Testis (tissue), 3 donors: ENCODE data around the gene CREBBP. TPM values are rescaled to one million over a fixed set of nuclear protein-coding genes. Genes with fewer than 3 reads are reported as not detected.

ENCODE experiments used
- DNase-seq: peaks from one replicate; pipeline ENCODE4 v3.0.0-alpha.2; 2019
- H3K27ac ChIP-seq, 2 donors: fragments of 200-600 bp; sonication (generic); one replicate each; pipeline ENCODE4 v1.5.1; 2019
- H3K27me3 ChIP-seq: fragments of 200-600 bp; sonication (generic); one replicate; pipeline ENCODE4 v1.5.1; 2019
- H3K36me3 ChIP-seq: fragments of 200-600 bp; sonication (generic); one replicate; pipeline ENCODE4 v1.5.1; 2017; ENCODE audit warnings: low read depth; ENCODE audit errors: missing control alignments
- H3K4me1 ChIP-seq: fragments of 200-600 bp; sonication (generic); one replicate; pipeline ENCODE4 v1.5.1; 2019
- H3K4me3 ChIP-seq, 2 donors: fragments of 200-600 bp; sonication (generic); one replicate each; pipeline ENCODE4 v1.5.1; 2017 to 2019
- H3K9me3 ChIP-seq: fragments of 200-600 bp; sonication (generic); one replicate; pipeline ENCODE4 v1.5.1; 2017
- POLR2A ChIP-seq: fragments of 450-650 bp; IDR thresholded peaks from one replicate; pipeline ENCODE4 v1.6.1; 2017; ENCODE audit warnings: antibody characterized with exemption, mild to moderate bottlenecking, moderate library complexity
- WGBS, 2 donors: methylation state at CpG; one replicate each; pipeline ENCODE4 v1.1.5; 2018; 5-methylcytosine and 5-hydroxymethylcytosine counted together
- intact Hi-C: fragments of 100-400 bp; cut with DNase I; formaldehyde crosslinking; loops from one replicate; pipeline ENCODE4 v1.15.1; 2023; ENCODE audit warnings: low total_unique reads
- polyA plus RNA-seq: library from polyadenylated mRNA; stranded (reverse); fragments of 350-450 nt; fragmentation: Illumina TruSeq; extraction: RNeasy Lipid Tissue Mini Kit (QIAGEN cat#74804); gene quantifications from one replicate; pipeline ENCODE4 v1.2.3, GENCODE V29; 2014; ENCODE audit warnings: low read depth, low replicate concordance; ENCODE audit not compliant: insufficient read depth
- total RNA-seq, 2 donors: library from RNA; depleted of rRNA; stranded (reverse); fragments of >200 nt; gene quantifications; one replicate each; pipeline ENCODE4 v1.2.3, GENCODE V29; 2016
- TF ChIP-seq, protein P1 (sequence below), 3 experiments: fragments of 450-650 bp in 2 of 3; fragments of 200-600 bp in 1 of 3; sonication (generic) in 1 of 3; IDR thresholded peaks; one replicate each; pipeline ENCODE4 v1.5.1; 2016 to 2019; ENCODE audit warnings: antibody characterized with exemption in 3 of 3, mild to moderate bottlenecking in 2 of 3, moderate library complexity in 1 of 3

Gene CREBBP
- total and polyA plus RNA-seq, 3 donors from 2014 or later, result 86.0 to 185 (median 141) TPM

DNA sequence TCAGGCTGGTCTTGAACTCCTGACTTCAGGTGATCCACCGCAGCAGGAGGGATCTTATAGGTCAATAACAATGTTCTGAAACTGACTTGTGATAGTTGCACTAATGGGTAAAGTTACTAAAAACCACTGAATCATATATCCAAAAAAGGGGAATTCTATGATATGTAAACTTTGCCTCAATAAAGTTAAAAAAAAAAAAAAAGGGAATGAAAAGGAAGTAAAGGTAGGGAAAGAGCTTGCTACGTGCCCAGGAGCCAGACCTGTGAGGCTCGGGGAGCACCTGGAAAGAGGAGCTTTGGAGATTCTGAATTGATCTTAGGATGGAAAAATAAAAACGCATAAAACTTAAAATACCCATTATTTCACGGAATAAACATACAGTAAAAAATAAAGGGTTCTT, 142.4 kb downstream of the CREBBP start:
- H3K9me3 ChIP-seq, result no peaks in the 10 kb centered on the region
- H3K27me3 ChIP-seq, result no peaks in the 10 kb centered on the region
- TF ChIP-seq, protein P1, sequence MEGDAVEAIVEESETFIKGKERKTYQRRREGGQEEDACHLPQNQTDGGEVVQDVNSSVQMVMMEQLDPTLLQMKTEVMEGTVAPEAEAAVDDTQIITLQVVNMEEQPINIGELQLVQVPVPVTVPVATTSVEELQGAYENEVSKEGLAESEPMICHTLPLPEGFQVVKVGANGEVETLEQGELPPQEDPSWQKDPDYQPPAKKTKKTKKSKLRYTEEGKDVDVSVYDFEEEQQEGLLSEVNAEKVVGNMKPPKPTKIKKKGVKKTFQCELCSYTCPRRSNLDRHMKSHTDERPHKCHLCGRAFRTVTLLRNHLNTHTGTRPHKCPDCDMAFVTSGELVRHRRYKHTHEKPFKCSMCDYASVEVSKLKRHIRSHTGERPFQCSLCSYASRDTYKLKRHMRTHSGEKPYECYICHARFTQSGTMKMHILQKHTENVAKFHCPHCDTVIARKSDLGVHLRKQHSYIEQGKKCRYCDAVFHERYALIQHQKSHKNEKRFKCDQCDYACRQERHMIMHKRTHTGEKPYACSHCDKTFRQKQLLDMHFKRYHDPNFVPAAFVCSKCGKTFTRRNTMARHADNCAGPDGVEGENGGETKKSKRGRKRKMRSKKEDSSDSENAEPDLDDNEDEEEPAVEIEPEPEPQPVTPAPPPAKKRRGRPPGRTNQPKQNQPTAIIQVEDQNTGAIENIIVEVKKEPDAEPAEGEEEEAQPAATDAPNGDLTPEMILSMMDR (IDR thresholded peaks at IDR 0.05), result no peak
- TF ChIP-seq POLR2A, result no peak
- no peaks in the 10 kb centered on the region for H3K4me1 ChIP-seq
- no peaks in the 10 kb centered on the region for H3K36me3 ChIP-seq
- H3K4me3 ChIP-seq, result no peak overlapping the region
- WGBS, 2 donors, result 91 to 97% methylated on average over 5 of the region's 5 CpGs
- DNase-seq, result no peak
- no peak overlapping the region for H3K27ac ChIP-seq
- intact Hi-C loops, result no loop called here

DNA sequence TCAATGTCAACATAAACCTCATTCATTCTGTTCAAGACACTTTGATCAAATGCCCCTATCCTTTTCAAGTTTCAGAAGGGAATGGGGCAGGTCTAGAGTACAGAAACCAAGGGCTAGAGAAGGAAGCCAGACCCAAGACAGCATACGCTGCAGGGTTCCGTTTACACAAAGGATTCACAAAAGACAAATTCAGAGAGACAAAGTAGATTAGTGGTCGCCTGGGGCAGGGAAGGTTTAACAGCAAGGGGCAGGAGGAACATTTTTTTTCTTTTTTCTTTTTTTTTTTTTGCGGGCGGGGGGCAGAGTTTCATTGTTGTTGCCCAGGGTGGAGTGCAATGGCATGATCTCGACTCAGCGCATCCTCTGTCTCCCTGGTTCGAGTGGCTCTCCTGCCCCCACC, 143.3 kb downstream of the CREBBP start:
- 91 to 92% methylated on average over 8 of the region's 8 CpGs for WGBS, 2 donors
- no peak overlapping the region for H3K4me3 ChIP-seq
- intact Hi-C loops, result no loop called here
- H3K4me1 ChIP-seq, result no peaks in the 10 kb centered on the region
- no peaks in the 10 kb centered on the region for H3K9me3 ChIP-seq
- H3K27me3 ChIP-seq, result no peaks in the 10 kb centered on the region
- DNase-seq, result no peak
- TF ChIP-seq, protein P1 (IDR thresholded peaks at IDR 0.05), result no peak
- no peaks in the 10 kb centered on the region for H3K36me3 ChIP-seq
- H3K27ac ChIP-seq, result no peak overlapping the region

DNA sequence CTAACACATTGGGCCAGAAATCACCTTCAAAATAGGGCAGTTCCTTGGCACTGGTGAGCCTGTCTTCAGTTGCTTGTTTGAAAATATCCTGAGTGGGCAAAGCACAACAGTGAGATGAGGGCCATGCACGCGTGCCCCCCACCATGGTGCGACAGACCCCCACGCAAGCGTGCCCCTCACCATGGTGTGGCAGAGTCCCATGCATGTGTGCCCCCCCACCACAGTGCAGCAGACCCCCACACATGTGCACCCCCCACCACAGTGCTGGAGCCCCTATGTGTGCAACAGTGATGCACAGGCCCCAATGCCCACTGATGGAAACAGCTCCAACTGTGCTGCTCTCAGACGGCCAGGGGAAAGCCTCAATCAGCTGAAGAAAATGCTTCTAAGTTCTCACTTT, 144.4 kb downstream of the CREBBP start:
- DNase-seq, result no peak
- H3K27ac ChIP-seq, result no peak overlapping the region
- intact Hi-C loops, result no loop called here
- no peaks in the 10 kb centered on the region for H3K9me3 ChIP-seq
- TF ChIP-seq, protein P1 (IDR thresholded peaks at IDR 0.05), result no peak
- no peak for TF ChIP-seq POLR2A
- H3K27me3 ChIP-seq, result no peaks in the 10 kb centered on the region
- no peak overlapping the region for H3K4me3 ChIP-seq
- WGBS, 2 donors, result 90 to 91% methylated on average over 3 to 6 of the region's 6 CpGs
- H3K36me3 ChIP-seq, result no peaks in the 10 kb centered on the region
- no peaks in the 10 kb centered on the region for H3K4me1 ChIP-seq

DNA sequence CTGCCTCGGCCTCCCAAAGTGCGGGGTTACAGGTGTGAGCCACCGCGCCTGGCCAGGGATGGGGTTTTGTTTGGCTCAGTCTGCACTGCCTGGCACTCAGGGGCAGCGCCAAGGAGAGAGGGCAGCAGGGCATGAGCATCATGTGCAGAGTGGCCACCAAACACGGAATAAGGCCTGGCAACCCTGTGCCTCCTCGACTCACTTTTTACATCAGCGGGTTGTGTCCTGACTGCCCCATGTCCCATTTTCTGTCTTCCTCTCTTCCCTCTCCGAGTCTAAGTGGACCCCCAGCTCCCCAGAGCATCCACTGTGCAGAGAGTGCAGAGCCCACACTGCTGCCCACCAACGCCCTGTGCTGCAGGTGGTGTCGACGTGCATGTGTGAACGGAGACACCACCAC, 145.0 kb downstream of the CREBBP start:
- H3K27ac ChIP-seq, result no peak overlapping the region
- H3K36me3 ChIP-seq, result no peaks in the 10 kb centered on the region
- H3K4me3 ChIP-seq, result no peak overlapping the region
- H3K9me3 ChIP-seq, result no peaks in the 10 kb centered on the region
- DNase-seq, result no peak
- WGBS, 2 donors, result 94 to 96% methylated on average over 13 of the region's 13 CpGs
- TF ChIP-seq, protein P1 (IDR thresholded peaks at IDR 0.05), result no peak
- TF ChIP-seq POLR2A, result no peak
- no peaks in the 10 kb centered on the region for H3K4me1 ChIP-seq
- no peaks in the 10 kb centered on the region for H3K27me3 ChIP-seq
- intact Hi-C loops, result no loop called here

GRCh38 chr16:3734758-3735221, 145.7 kb downstream of the CREBBP start:
- 95 to 97% methylated on average over 25 of the region's 25 CpGs for WGBS, 2 donors
- DNase-seq, result no peak

More at GRCh38 chr16:3734758-3735221, 145.7 kb downstream of the CREBBP start:
- no peaks in the 10 kb centered on the region for H3K27me3 ChIP-seq
- H3K4me3 ChIP-seq, result no peak overlapping the region
- H3K4me1 ChIP-seq, result no peaks in the 10 kb centered on the region
- H3K9me3 ChIP-seq, result no peaks in the 10 kb centered on the region
- intact Hi-C loops, result no loop called here
- H3K27ac ChIP-seq, result no peak overlapping the region
- H3K36me3 ChIP-seq, result no peaks in the 10 kb centered on the region
- TF ChIP-seq, protein P1 (IDR thresholded peaks at IDR 0.05), result no peak
- no peak for TF ChIP-seq POLR2A
